Right lobe of liver (tissue), 4 donors: ENCODE data around the gene AP3S2.

Source experiments
- POLR2A ChIP-seq: fragments of 450-650 bp; IDR thresholded peaks from one replicate; pipeline ENCODE4 v1.6.1; 2017; ENCODE audit warnings: antibody characterized with exemption, mild to moderate bottlenecking
- TF ChIP-seq, protein P1 (sequence below), 4 donors: fragments of 200-600 bp in 3 of 4; fragments of 450-650 bp in 1 of 4; IDR thresholded peaks; one replicate each; pipeline versions ENCODE4 v1.5.1 to v1.8.0; 2016 to 2022; ENCODE audit warnings: antibody characterized with exemption in 4 of 4, mild to moderate bottlenecking in 2 of 4
- donor health status: DM: no; HTN: no; CAD: no.
- donor health status: DM: no; HTN: no; CAD: no.
- donor health status: DM: no; HTN: yes; CAD: no.

DNA sequence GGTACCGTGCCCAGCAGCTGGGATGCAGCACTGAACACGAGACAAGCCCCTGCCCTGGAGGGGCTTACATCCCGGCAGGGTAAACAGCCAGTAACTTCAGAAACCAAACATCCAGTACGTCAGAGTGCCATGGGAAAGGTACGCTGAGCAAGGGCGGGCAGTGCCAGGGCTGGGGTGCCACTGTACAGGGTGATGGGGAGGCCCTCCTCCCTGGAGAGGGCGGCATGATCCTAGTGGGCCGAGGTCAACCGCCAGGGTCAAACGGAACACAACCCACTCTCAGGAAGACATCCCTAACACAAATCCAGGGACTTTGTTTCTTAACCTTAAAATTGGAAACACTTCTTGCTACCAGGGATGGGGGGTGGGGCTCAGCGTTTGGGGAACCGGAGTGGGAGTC, 63.2 kb downstream of the AP3S2 start:
- TF ChIP-seq, protein P1, sequence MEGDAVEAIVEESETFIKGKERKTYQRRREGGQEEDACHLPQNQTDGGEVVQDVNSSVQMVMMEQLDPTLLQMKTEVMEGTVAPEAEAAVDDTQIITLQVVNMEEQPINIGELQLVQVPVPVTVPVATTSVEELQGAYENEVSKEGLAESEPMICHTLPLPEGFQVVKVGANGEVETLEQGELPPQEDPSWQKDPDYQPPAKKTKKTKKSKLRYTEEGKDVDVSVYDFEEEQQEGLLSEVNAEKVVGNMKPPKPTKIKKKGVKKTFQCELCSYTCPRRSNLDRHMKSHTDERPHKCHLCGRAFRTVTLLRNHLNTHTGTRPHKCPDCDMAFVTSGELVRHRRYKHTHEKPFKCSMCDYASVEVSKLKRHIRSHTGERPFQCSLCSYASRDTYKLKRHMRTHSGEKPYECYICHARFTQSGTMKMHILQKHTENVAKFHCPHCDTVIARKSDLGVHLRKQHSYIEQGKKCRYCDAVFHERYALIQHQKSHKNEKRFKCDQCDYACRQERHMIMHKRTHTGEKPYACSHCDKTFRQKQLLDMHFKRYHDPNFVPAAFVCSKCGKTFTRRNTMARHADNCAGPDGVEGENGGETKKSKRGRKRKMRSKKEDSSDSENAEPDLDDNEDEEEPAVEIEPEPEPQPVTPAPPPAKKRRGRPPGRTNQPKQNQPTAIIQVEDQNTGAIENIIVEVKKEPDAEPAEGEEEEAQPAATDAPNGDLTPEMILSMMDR (IDR thresholded peaks at IDR 0.05) = no peak
- no peak for TF ChIP-seq POLR2A
